ENCODE results near the gene RGS12. TPM values are rescaled to one million over a fixed set of nuclear protein-coding genes. Genes with fewer than 3 reads are reported as not detected.

RGS12 gene
- total RNA-seq, 1 experiment from 2014 or later, result 16.9 TPM

GRCh38 chr4:3257103-3257555 is 35.7 kb upstream of the RGS12 start:
- TF ChIP-seq CTCF (conservative IDR thresholded peaks at IDR 0.05), result no peak
- Histone ChIP-seq H3K79me1 (ENCODE audit: insufficient read depth, low read depth, low read length, poor library complexity, severe bottlenecking) (no peaks in the 10 kb centered on the region), H3T11ph (ENCODE audit: low read length) (no peak overlapping the region), H3K9me3 (ENCODE audit: control insufficient read depth, low read depth, low read length) (no peaks in the 10 kb centered on the region), H3K9ac (ENCODE audit: extremely low read depth, insufficient read length, low read length) (no peak overlapping the region), H3K4me2 (ENCODE audit: insufficient read depth, insufficient read length, low read length) (no peak overlapping the region), H4K20me1 (ENCODE audit: control insufficient read depth, insufficient read depth, insufficient read length) (no peaks in the 10 kb centered on the region), H3K14ac (ENCODE audit: insufficient read depth, low read length) (no peak overlapping the region; the same call in 1 of the 2 replicates), H2BK5ac (ENCODE audit: insufficient read length, low read length) (no peak overlapping the region), H4K8ac (replicated peaks; ENCODE audit: insufficient read length, low read depth, low read length) (no peak overlapping the region), H3K23ac (ENCODE audit: insufficient read length, low read depth, low read length) (no peak overlapping the region), H3K27ac (ENCODE audit: insufficient read length, low read depth, low read length) (no peak overlapping the region), H2AK5ac (ENCODE audit: insufficient read length, low read length) (no peak overlapping the region), H2BK120ac (ENCODE audit: low read depth, low read length, poor library complexity, severe bottlenecking) (no peak overlapping the region), H4K5ac (ENCODE audit: insufficient read length, low read depth, low read length) (no peak overlapping the region), H2AFZ (ENCODE audit: low read length) (no peak overlapping the region), H3K56ac (ENCODE audit: insufficient read length, low read depth, low read length) (no peak overlapping the region), H3K27me3 (ENCODE audit: insufficient read depth, low read length) (no peaks in the 10 kb centered on the region), H2BK20ac (ENCODE audit: low read depth, low read length, poor library complexity, severe bottlenecking) (no peak overlapping the region), H3K18ac (ENCODE audit: insufficient read length, low read depth, low read length) (no peak overlapping the region), H2BK15ac (ENCODE audit: low read depth, low read length) (no peak overlapping the region), H3K4me1 (ENCODE audit: insufficient read depth, low read length) (no peaks in the 10 kb centered on the region), H3K4ac (ENCODE audit: low read depth, low read length) (no peak overlapping the region), H4K91ac (ENCODE audit: insufficient read length, low read depth, low read length) (no peak overlapping the region), H3K79me2 (ENCODE audit: insufficient read depth, low read length) (no peaks in the 10 kb centered on the region), H3K23me2 (ENCODE audit: insufficient read length, low read depth, low read length, poor library complexity, severe bottlenecking) (no peaks in the 10 kb centered on the region), H2BK12ac (ENCODE audit: insufficient read length, low read depth, low read length) (no peak overlapping the region)
- no peaks in the 10 kb centered on the region for H3K36me3 Mint-ChIP-seq (ENCODE audit: insufficient read depth in 1 of 3, low read depth in 3 of 3)
- no peaks in the 10 kb centered on the region; a peak in 1 of 5 replicates for H3K9me3 Mint-ChIP-seq
- H3K27me3 Mint-ChIP-seq (ENCODE audit: low read depth), result no peaks in the 10 kb centered on the region
- H3K4me1 Mint-ChIP-seq, result no peaks in the 10 kb centered on the region
- H3K4me3 Mint-ChIP-seq, result no peak overlapping the region
- DNase-seq, result no peak
- no peak overlapping the region for H3K27ac Mint-ChIP-seq
- WGBS (ENCODE audit: extremely low coverage, insufficient read length, low lambda C conversion rate), result no CpG with 5 or more reads among the region's 9 CpGs

All from H9 (cell line).